Measurements from ENCODE around the gene OGFOD2. TPM values are rescaled to one million over a fixed set of nuclear protein-coding genes. Genes with fewer than 3 reads are reported as not detected.

Gene OGFOD2
- total and polyA plus RNA-seq, 11 donors: 4.4 to 19.7 (median 12.7) TPM

DNA sequence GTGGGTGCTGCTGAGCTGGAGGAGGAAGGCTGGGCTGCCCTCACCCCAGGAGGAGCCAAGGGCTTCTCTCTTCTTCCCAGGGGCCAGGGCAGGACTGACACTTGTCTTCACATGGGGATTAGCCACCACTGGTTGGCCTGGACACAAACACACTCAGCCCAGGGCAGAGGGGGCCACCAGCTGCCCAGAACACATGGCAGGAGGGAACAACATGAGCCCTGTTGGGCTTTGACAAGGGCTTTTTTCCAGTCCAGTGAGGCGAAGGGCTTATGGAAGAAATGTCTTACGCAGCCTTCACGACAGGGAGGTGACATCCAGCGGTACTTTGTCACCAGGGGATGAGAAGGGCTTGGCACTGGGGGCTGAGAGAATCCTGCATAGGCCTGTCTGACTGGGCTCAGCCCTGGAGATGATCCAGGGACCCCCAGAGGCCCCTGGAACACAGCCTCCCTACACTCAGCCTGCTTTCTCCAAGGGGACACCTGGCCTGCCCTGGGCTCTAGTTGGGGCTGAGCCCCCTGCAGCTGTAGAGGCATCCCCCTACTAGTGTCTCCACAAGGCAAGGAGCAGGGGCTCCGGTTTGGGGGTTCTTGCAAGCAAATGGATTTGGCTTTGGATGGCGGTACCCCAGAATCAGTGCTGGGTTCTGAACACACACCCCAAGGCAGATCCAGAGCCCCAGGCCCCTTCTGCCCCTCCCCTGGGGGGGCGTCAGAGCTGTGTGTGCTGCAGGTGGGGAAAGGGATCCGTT lies 24.3 kb downstream of the OGFOD2 start:
- Histone ChIP-seq H3K27ac (no peak overlapping the region), H3K4me1 (peaks cover 0 to 27% (median 4%) of the 10 kb centered on the region in 12 donors), H3K9me3 (no peaks in the 10 kb centered on the region), H3K36me3 (peaks cover 0 to 65% (median 33%) of the 10 kb centered on the region in 9 donors), H3K27me3 (no peaks in the 10 kb centered on the region), H3K4me3 (no peak overlapping the region)
- intact Hi-C loops (cut with DNase I): no loop called here
- WGBS, 4 donors: 88 to 93% (median 91%) methylated on average over 5 to 8 of the region's 8 CpGs
- ATAC-seq: no peak
- TF ChIP-seq POLR2A (IDR thresholded peaks at IDR 0.05): no peak
- TF ChIP-seq, protein P1, sequence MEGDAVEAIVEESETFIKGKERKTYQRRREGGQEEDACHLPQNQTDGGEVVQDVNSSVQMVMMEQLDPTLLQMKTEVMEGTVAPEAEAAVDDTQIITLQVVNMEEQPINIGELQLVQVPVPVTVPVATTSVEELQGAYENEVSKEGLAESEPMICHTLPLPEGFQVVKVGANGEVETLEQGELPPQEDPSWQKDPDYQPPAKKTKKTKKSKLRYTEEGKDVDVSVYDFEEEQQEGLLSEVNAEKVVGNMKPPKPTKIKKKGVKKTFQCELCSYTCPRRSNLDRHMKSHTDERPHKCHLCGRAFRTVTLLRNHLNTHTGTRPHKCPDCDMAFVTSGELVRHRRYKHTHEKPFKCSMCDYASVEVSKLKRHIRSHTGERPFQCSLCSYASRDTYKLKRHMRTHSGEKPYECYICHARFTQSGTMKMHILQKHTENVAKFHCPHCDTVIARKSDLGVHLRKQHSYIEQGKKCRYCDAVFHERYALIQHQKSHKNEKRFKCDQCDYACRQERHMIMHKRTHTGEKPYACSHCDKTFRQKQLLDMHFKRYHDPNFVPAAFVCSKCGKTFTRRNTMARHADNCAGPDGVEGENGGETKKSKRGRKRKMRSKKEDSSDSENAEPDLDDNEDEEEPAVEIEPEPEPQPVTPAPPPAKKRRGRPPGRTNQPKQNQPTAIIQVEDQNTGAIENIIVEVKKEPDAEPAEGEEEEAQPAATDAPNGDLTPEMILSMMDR (IDR thresholded peaks at IDR 0.05): no peak
- peak in 1 of 5 donors; percentile 11 for DNase-seq

DNA sequence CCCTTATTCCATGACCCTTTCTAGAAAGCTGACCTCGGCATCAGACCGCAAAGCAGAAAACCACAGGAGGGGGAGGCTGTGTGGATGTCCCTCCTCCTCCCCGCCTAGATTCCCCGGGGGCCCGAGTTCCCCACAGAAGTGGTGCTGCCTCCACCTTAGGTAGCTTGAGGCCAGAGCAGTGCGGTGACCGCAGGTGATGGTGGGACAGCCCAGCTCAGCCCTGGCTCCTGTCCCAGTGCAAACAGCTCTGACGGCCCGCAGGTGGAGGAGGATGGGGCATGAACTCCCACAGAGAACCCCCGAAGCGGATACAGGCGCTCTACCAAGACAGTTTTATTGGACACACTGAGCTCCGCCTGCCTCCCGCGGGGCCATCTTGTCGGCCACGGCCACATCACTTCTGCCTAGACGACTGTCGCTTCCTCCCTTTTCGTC lies 25.0 kb downstream of the OGFOD2 start:
- DNase-seq: peak in 3 of 5 donors; percentile 15 to 55 (median 18)
- TF ChIP-seq, protein P1 (IDR thresholded peaks at IDR 0.05): no peak
- TF ChIP-seq POLR2A (IDR thresholded peaks at IDR 0.05): no peak
- Histone ChIP-seq H3K9me3 (no peaks in the 10 kb centered on the region), H3K4me3 (no peak overlapping the region), H3K36me3 (peaks cover 0 to 67% (median 40%) of the 10 kb centered on the region in 9 donors), H3K4me1 (peaks cover 0 to 23% (median 4%) of the 10 kb centered on the region in 12 donors), H3K27ac (no peak overlapping the region), H3K27me3 (no peaks in the 10 kb centered on the region)
- no peak for ATAC-seq
- intact Hi-C loops (cut with DNase I): no loop called here
- WGBS, 4 donors: 83 to 87% (median 84%) methylated on average over 17 to 20 of the region's 20 CpGs

DNA sequence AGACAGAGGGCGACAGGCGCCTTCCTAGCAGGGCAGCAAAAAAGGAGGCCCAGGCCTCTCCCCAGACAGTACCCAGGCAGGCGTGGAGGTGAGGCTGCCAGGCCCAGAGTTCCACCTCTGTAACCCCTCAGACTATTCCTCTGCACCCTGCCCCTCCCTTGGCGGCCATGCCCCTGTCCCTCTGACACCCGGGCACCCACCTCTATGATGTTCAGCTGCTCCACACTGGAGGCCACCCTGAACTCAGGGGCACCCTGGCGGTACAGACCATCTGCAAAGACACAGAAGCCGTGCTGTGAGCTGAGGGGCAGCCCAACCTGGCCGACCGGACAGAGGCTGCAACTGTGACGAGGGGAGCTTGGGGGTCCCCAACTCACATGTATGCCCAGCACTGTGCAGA lies 25.5 kb downstream of the OGFOD2 start:
- intact Hi-C loops (cut with DNase I): no loop called here
- Histone ChIP-seq H3K36me3 (peaks cover 0 to 72% (median 45%) of the 10 kb centered on the region in 9 donors), H3K4me1 (peaks cover 0 to 18% (median 2%) of the 10 kb centered on the region in 12 donors), H3K9me3 (no peaks in the 10 kb centered on the region), H3K27ac (no peak overlapping the region), H3K4me3 (no peak overlapping the region), H3K27me3 (no peaks in the 10 kb centered on the region)
- TF ChIP-seq, protein P1 (IDR thresholded peaks at IDR 0.05): no peak
- TF ChIP-seq POLR2A (IDR thresholded peaks at IDR 0.05): no peak
- 86 to 96% (median 95%) methylated on average over 4 to 10 of the region's 10 CpGs for WGBS, 4 donors
- peak in 2 of 5 donors; percentile 21 to 23 for DNase-seq
- ATAC-seq: no peak

DNA sequence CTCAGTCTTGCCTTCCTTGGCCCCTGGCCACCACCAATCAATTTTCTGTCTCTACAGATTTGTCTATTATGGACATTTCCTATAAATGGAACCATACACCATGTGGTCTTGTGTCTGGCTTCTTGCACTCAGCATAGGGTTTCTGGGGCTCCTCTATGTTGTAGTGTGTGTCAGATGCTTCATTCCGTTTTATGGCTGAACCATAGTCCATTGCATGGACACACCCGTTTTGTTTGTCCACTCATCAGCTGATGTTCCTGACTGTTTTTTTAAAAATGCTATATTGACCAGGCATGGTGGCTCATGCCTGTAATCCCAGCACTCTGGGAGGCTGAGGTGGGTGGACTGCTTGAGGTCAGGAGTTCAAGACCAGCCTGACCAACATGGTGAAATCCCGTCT lies 26.4 kb downstream of the OGFOD2 start:
- no peak overlapping the region for H3K27ac ChIP-seq
- no peak for ATAC-seq

More for the DNA sequence above, 26.4 kb downstream of the OGFOD2 start:
- DNase-seq: no peak
- intact Hi-C loops (cut with DNase I): no loop called here
- Histone ChIP-seq H3K4me1 (peaks cover 0 to 9% (median 0%) of the 10 kb centered on the region in 12 donors), H3K9me3 (no peaks in the 10 kb centered on the region), H3K27me3 (no peaks in the 10 kb centered on the region), H3K36me3 (peaks cover 0 to 65% (median 50%) of the 10 kb centered on the region in 9 donors), H3K4me3 (no peak overlapping the region)
- TF ChIP-seq, protein P1 (IDR thresholded peaks at IDR 0.05): no peak
- TF ChIP-seq POLR2A (IDR thresholded peaks at IDR 0.05): no peak
- WGBS, 4 donors: 91 to 98% (median 95%) methylated on average over 3 of the region's 3 CpGs

Data from heart left ventricle (tissue), 16 donors.